Stimulated activated memory B cell treated with anti-CD40 and anti-IgM and Interleukin-4, amounts not matched to agents 10 μg/mL and 1 μg/mL and 100 μg/mL, for 72 hours (primary cell): ENCODE measurements around the gene TAGAP.

Experiments used
- ATAC-seq: fragments of 150-1000 bp; cut with Tn5 transposase; 2 replicates; pipeline ENCODE4 v1.10.0; 2021
- H3K27ac Mint-ChIP-seq: one replicate; pipeline ENCODE4 v1.8.0; 2022; ENCODE audit warnings: mild to moderate bottlenecking, mixed read lengths
- H3K27me3 Mint-ChIP-seq: one replicate; pipeline ENCODE4 v1.8.0; 2022; ENCODE audit warnings: mixed read lengths
- H3K36me3 Mint-ChIP-seq: one replicate; pipeline ENCODE4 v1.8.0; 2022; ENCODE audit warnings: mixed read lengths
- H3K4me1 Mint-ChIP-seq: one replicate; pipeline ENCODE4 v1.8.0; 2022; ENCODE audit warnings: mixed read lengths
- H3K4me3 Mint-ChIP-seq: one replicate; pipeline ENCODE4 v1.8.0; 2022; ENCODE audit warnings: mild to moderate bottlenecking, moderate library complexity, mixed read lengths
- H3K9me3 Mint-ChIP-seq: one replicate; pipeline ENCODE4 v1.8.0; 2022; ENCODE audit warnings: mixed read lengths

The TAGAP gene

GRCh38 chr6:159061805-159062563 lies 17.2 kb upstream of the TAGAP start:
- H3K4me3 Mint-ChIP-seq: no peak overlapping the region
- peak overlapping the region; percentile 65 for H3K27ac Mint-ChIP-seq
- H3K36me3 Mint-ChIP-seq: no peaks in the 10 kb centered on the region
- H3K4me1 Mint-ChIP-seq: peaks cover 61% of the 10 kb centered on the region
- no peaks in the 10 kb centered on the region for H3K27me3 Mint-ChIP-seq
- H3K9me3 Mint-ChIP-seq: no peaks in the 10 kb centered on the region
- peak; percentile 77 for ATAC-seq

DNA sequence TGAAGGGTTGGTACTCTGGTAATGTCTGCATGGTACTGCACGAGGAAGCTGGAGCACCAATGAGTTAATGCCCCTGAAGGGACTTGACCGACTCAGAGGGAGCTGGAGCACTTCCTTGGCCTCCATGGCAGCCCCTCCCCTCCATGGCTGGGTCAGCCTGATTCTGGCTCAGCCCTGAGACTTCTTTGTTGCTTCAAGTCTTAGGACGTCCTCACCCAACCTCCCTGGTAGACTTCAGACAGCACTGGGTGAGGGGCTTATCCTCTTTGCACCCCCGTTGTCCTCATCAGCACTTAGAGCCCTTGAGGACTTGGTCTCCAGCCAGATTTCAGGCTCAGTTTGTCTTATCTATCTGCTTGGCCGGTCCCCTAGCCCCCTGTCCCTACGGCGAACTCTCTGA lies 16.4 kb upstream of the TAGAP start:
- ATAC-seq: no peak
- Mint-ChIP-seq H3K36me3 (no peaks in the 10 kb centered on the region), H3K27me3 (no peaks in the 10 kb centered on the region), H3K4me3 (no peak overlapping the region), H3K27ac (peak overlapping the region; percentile 65), H3K9me3 (no peaks in the 10 kb centered on the region), H3K4me1 (peaks cover 65% of the 10 kb centered on the region)

DNA sequence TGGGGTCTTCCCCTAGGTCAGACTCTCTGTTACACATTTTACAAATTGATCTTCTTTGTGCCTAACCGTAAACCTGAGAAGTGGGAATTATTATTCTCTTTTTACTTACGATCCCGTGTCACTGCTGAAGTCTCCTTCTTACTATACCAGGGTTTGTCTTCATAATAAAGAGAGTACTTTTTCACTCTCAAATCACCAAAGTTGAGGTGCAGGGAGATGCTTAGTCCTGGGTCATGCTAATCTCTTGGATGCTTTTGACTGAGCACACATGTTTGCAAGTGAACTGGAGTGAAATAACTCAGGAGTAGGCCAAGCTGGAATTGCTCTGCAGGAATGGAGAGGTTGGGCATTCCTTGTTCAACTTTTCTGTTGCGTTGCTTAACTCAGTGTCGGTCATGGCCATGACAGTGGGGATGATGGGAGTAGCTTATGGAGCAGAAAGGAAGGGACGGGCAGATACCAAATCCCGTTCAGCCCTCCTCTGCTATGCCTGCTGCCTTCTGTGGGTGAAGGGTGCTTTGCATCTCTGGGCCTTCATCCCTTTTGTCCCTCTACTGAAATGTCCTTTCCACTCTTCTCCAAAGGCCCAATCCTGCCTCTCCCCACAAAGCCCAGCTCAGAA lies 15.2 kb upstream of the TAGAP start:
- peaks cover 76% of the 10 kb centered on the region for H3K4me1 Mint-ChIP-seq
- H3K9me3 Mint-ChIP-seq: no peaks in the 10 kb centered on the region
- peak overlapping the region; percentile 65 for H3K27ac Mint-ChIP-seq
- H3K27me3 Mint-ChIP-seq: no peaks in the 10 kb centered on the region
- no peaks in the 10 kb centered on the region for H3K36me3 Mint-ChIP-seq
- H3K4me3 Mint-ChIP-seq: no peak overlapping the region
- no peak for ATAC-seq

GRCh38 chr6:159059141-159059540 lies 14.3 kb upstream of the TAGAP start:
- no peaks in the 10 kb centered on the region for H3K9me3 Mint-ChIP-seq
- no peak overlapping the region for H3K4me3 Mint-ChIP-seq
- H3K27ac Mint-ChIP-seq: peak overlapping the region; percentile 65
- ATAC-seq: no peak
- H3K4me1 Mint-ChIP-seq: peaks cover 80% of the 10 kb centered on the region
- no peaks in the 10 kb centered on the region for H3K27me3 Mint-ChIP-seq
- no peaks in the 10 kb centered on the region for H3K36me3 Mint-ChIP-seq

- Mint-ChIP-seq H3K4me3 (no peak overlapping the region), H3K27ac (peak overlapping the region; percentile 70), H3K4me1 (peaks cover 80% of the 10 kb centered on the region), H3K36me3 (no peaks in the 10 kb centered on the region), H3K27me3 (no peaks in the 10 kb centered on the region), H3K9me3 (no peaks in the 10 kb centered on the region)
- ATAC-seq: no peak
Measured at GRCh38 chr6:159056899-159057298, 12.1 kb upstream of the TAGAP start.

DNA sequence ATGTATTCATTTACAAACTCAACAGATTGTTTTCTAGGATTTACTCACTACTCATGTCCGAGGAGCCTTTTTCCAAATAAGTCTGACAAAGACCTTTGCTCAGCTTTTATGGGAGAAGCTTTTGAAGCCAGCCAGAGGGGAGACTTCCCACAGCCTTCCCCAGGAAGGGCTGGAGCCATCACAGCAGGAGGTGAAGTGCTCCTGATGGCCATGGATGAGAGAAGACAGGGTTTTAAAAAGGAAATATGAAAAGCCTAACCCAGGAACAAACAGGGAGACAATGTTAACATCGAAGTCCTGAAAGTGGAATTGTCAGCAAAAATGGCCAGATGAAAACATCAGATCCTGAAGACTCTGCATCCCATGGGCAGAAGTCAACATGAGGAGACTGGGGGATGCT lies 11.6 kb upstream of the TAGAP start:
- H3K27ac Mint-ChIP-seq: peak overlapping the region; percentile 70
- peaks cover 78% of the 10 kb centered on the region for H3K4me1 Mint-ChIP-seq
- H3K36me3 Mint-ChIP-seq: no peaks in the 10 kb centered on the region
- no peak overlapping the region for H3K4me3 Mint-ChIP-seq
- no peaks in the 10 kb centered on the region for H3K9me3 Mint-ChIP-seq
- no peak for ATAC-seq
- no peaks in the 10 kb centered on the region for H3K27me3 Mint-ChIP-seq

GRCh38 chr6:159056003-159056402 lies 11.2 kb upstream of the TAGAP start:
- no peaks in the 10 kb centered on the region for H3K27me3 Mint-ChIP-seq
- H3K4me3 Mint-ChIP-seq: peak overlapping the region; percentile 19
- ATAC-seq: peak; percentile 65
- peak overlapping the region; percentile 70 for H3K27ac Mint-ChIP-seq
- no peaks in the 10 kb centered on the region for H3K9me3 Mint-ChIP-seq
- H3K36me3 Mint-ChIP-seq: no peaks in the 10 kb centered on the region
- peaks cover 73% of the 10 kb centered on the region for H3K4me1 Mint-ChIP-seq

GRCh38 chr6:159053781-159054398 lies 9.1 kb upstream of the TAGAP start:
- Mint-ChIP-seq H3K27ac (no peak overlapping the region), H3K9me3 (no peaks in the 10 kb centered on the region), H3K4me3 (no peak overlapping the region), H3K27me3 (no peaks in the 10 kb centered on the region), H3K4me1 (peaks cover 58% of the 10 kb centered on the region), H3K36me3 (no peaks in the 10 kb centered on the region)
- ATAC-seq: peak; percentile 39

- Mint-ChIP-seq H3K9me3 (no peaks in the 10 kb centered on the region), H3K27me3 (no peaks in the 10 kb centered on the region), H3K36me3 (no peaks in the 10 kb centered on the region), H3K4me3 (no peak overlapping the region), H3K4me1 (peaks cover 57% of the 10 kb centered on the region), H3K27ac (peak overlapping the region; percentile 35)
- peak; percentile 59 for ATAC-seq
Measured at GRCh38 chr6:159052720-159053119, 7.9 kb upstream of the TAGAP start.

- Mint-ChIP-seq H3K27me3 (no peaks in the 10 kb centered on the region), H3K36me3 (peaks cover 14% of the 10 kb centered on the region), H3K4me3 (no peak overlapping the region), H3K27ac (peak overlapping the region; percentile 39), H3K9me3 (no peaks in the 10 kb centered on the region), H3K4me1 (peaks cover 26% of the 10 kb centered on the region)
- ATAC-seq: no peak
Measured at GRCh38 chr6:159047891-159048685, 3.3 kb upstream of the TAGAP start.

GRCh38 chr6:159045801-159046200 lies 1.0 kb upstream of the TAGAP start:
- H3K36me3 Mint-ChIP-seq: peaks cover 37% of the 10 kb centered on the region
- H3K27me3 Mint-ChIP-seq: no peaks in the 10 kb centered on the region
- no peak overlapping the region for H3K4me3 Mint-ChIP-seq
- no peak for ATAC-seq
- no peaks in the 10 kb centered on the region for H3K9me3 Mint-ChIP-seq
- peaks cover 35% of the 10 kb centered on the region for H3K4me1 Mint-ChIP-seq
- peak overlapping the region; percentile 84 for H3K27ac Mint-ChIP-seq

DNA sequence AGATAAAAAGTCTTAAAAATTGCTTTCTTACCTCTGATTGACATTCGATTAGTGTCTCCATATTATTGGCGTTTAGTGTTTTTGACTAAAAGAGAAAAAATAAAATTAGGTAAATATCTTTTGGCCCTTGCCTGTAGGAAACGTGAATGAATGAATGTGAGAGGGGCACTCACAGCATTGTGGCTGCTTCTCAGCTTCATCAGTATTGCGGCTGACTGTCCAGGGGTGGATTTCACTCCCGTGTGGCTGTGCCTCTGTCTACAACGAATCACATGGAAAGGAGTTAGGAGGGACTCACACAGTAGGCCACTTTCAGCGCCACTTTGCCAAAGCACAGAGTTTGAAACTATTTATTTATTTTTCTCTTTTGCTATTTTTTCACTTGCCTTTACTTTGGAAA lies 844 bp downstream of the TAGAP start:
- ATAC-seq: no peak
- Mint-ChIP-seq H3K4me3 (peak overlapping the region; percentile 94), H3K4me1 (peaks cover 53% of the 10 kb centered on the region), H3K27me3 (no peaks in the 10 kb centered on the region), H3K9me3 (no peaks in the 10 kb centered on the region), H3K36me3 (peaks cover 48% of the 10 kb centered on the region), H3K27ac (peak overlapping the region; percentile 84)

- peak overlapping the region; percentile 94 for H3K4me3 Mint-ChIP-seq
- H3K27ac Mint-ChIP-seq: peak overlapping the region; percentile 84
- no peak for ATAC-seq
- no peaks in the 10 kb centered on the region for H3K9me3 Mint-ChIP-seq
- H3K4me1 Mint-ChIP-seq: peaks cover 60% of the 10 kb centered on the region
- H3K27me3 Mint-ChIP-seq: no peaks in the 10 kb centered on the region
- peaks cover 55% of the 10 kb centered on the region for H3K36me3 Mint-ChIP-seq
Measured at GRCh38 chr6:159043251-159043650, 1.5 kb downstream of the TAGAP start.

DNA sequence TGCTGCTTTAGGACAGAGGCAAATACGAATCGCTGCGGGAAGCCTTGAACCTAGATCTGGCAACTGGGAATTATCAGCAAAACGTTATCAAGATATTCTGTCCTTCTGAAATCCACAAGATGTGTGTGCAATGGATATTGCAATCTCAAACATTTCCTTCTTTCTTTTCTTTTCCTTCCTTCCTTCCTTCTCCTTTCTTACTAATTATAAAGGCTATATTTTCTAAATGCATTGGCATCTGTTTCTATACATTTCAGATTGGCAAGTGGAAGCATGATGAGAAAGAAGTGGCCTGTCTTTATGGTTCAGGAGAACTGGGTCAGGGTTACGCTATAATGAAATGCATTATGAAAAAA lies 2.0 kb downstream of the TAGAP start:
- peak overlapping the region; percentile 84 for H3K27ac Mint-ChIP-seq
- H3K27me3 Mint-ChIP-seq: no peaks in the 10 kb centered on the region
- no peaks in the 10 kb centered on the region for H3K9me3 Mint-ChIP-seq
- peak overlapping the region; percentile 94 for H3K4me3 Mint-ChIP-seq
- ATAC-seq: no peak
- H3K36me3 Mint-ChIP-seq: peaks cover 60% of the 10 kb centered on the region
- peaks cover 64% of the 10 kb centered on the region for H3K4me1 Mint-ChIP-seq
